Stimulated activated CD8-positive, alpha-beta memory T cell treated with anti-CD3 and anti-CD28 coated beads, Interleukin-7, amount 100 ng/mL, for 48 hours (primary cell): Measurements from ENCODE around the gene RRP7A.
"Not testable (repeated sequence)": the region's sequence is repeated elsewhere in the genome, so short reads cannot be mapped to it uniquely, and the experiment has no call there.

ENCODE experiments used
- DNase-seq, 2 donors: peaks; one replicate each; pipeline ENCODE4 v3.0.0-alpha.2; 2020; ENCODE audit warnings: low read depth in 1 of 2; ENCODE audit errors: extremely low read depth in 1 of 2

The RRP7A gene, protein sequence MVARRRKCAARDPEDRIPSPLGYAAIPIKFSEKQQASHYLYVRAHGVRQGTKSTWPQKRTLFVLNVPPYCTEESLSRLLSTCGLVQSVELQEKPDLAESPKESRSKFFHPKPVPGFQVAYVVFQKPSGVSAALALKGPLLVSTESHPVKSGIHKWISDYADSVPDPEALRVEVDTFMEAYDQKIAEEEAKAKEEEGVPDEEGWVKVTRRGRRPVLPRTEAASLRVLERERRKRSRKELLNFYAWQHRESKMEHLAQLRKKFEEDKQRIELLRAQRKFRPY

GRCh38 chr22:42519525-42520401 lies at the start of gene RRP7A:
Gene RRP7A, minus strand, starts transcription at chr22:42519796. Its CDS starts 10 bp downstream, at chr22:42519786.
- DNase-seq: peak; percentile 65 to 74

DNA sequence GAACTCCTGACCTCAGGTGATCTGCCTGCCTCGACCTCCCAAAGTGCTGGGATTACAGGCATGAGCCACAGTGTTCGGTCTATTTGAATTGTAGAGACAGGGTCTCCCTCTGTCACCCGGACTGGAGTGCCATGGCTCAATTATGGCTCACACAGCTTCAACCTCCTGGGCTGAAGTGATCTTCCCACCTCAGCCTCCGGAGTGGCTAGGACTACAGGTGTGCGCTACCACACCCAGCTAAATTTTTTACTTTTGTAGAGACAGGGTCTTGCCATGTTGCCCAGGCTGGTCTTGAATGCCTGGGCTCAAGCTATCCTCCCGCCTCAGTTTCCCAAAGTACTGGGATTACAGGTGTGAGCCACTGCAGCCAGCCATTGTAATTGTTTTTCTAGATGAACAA lies 48.4 kb upstream of the RRP7A start:
- DNase-seq: not testable (repeated sequence)

- DNase-seq: no peak
Measured at GRCh38 chr22:42565956-42566355, 46.4 kb upstream of the RRP7A start.

- DNase-seq: no peak
Measured at GRCh38 chr22:42564699-42565098, 45.1 kb upstream of the RRP7A start.

DNA sequence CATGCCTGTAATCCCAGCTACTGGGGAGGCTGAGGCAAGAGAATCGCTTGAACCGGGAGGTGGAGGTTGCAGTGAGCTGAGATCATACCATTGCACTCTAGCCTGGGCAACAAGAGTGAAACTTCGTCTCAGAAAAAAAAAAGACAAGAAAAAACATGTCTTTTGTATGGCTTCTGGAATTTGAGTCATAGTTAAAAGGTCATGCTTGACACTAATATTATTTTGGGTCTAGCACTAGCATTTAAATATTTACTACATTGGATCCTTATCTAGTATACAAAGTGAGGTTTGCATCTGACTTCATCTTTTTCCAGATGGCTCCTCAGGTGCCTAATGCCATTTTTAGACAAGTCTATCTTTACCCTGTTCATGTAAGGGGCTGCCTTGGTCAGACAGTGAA lies 44.3 kb upstream of the RRP7A start:
- not testable (repeated sequence) for DNase-seq

DNA sequence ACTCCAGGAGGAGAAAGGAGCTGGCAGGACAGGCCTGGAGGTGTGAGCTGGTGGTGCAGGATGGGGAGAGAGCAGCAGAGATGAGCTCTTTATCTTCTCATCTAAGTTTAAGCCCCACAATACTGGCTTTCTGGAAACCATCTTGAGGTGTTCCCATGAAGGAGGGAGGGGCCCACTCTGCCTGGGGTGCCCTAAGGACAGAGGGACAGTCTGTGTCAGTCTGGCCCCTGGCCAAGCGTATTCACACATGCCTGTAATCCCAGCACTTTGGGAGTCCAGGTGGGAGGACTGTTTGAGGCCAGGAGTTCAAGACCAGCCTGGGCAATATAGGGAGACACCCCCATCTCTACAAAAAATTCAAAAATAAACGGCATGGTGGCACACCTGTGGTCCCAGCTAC lies 43.1 kb upstream of the RRP7A start:
- DNase-seq: no peak

- no peak for DNase-seq
Measured at GRCh38 chr22:42562279-42562678, 42.7 kb upstream of the RRP7A start.

- no peak for DNase-seq
Measured at GRCh38 chr22:42561856-42562255, 42.3 kb upstream of the RRP7A start.

GRCh38 chr22:42560781-42561180 lies 41.2 kb upstream of the RRP7A start:
- no peak for DNase-seq

- no peak for DNase-seq
Measured at GRCh38 chr22:42560381-42560780, 40.8 kb upstream of the RRP7A start.

DNA sequence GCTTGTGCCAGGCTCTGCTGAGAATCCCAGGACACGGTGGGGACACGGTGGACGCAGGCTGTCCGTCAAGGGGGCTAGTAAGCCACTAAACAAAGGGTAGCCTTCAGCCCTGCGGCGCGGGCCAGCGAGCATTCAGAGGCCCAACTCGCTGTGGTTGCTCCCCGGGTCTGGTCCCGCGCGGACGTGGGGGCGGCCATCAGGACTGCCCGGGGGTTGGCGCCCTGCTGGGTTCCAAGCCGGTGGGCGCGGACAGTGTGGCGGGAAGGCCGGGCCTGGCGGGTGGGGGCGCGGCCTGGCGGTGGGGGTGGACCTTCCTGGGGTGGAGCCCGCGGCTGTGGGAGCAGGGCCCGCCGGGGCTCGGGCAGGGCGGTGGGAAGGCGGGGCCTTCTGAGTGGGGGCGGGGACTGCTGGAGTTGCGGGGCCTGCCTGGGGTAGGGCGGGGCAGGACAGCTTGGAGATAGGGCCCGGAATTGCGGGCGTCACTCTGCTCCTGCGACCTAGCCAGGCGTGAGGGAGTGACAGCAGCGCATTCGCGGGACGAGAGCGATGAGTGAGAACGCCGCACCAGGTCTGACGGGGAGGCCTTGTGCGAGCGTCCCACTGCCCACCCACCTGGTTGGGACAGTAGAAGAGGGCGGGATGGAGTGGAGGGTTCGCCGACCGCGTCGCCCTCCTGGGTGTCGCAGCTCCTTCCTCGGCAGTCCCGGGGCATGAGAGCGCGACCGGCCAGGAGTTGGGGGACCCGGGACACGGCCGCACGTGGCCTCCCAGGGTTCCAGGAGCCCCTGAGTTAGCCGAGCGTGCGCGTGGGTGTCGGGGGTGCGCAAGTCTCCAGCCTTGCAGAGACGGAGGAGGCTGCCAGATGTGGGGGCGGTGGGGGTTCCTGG lies 34.1 kb upstream of the RRP7A start, which contains the start of gene SERHL2:
SERHL2 (plus strand) TSS at position 482 of the 887 bp plus-strand sequence; CDS start at position 547, 65 bp downstream.
- peak; percentile 65 to 73 for DNase-seq

- not testable (repeated sequence) for DNase-seq
Measured at GRCh38 chr22:42552294-42552647, 32.7 kb upstream of the RRP7A start.

DNA sequence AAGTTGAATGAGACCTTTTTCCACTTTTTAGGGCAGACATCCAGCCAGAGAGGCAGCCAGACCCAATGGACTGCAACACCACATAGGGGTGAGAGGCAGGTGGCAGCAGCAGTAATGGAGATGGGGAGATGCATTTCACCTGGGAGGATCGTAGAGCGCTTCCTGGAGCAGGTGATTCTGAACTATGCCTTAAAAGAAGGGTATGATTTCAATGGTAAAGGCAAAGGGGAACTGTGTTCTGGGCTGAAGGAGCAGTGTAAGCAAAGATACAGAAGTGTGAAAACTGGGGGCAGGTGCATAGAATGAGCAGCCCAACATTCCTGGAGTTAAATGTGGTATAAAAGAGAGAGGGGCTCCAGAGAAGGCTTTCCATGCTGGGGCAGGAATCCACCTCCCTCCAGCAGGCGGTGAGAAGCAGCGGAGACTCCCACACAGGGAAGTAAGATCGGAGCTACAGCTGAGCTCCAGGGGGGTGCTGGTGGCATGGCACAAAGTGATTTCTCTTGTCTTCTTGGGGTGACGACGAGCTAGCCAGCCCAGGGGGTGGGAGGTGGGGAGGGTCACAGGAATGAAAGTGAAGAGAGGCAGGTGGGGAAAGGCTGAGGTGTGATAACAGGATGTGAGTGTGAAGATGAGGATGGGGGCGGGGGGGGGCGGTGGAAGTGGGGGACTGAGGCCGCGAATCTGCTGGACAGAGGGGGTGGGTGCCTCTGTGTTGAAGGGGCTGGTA lies 29.9 kb upstream of the RRP7A start:
- no peak for DNase-seq

DNA sequence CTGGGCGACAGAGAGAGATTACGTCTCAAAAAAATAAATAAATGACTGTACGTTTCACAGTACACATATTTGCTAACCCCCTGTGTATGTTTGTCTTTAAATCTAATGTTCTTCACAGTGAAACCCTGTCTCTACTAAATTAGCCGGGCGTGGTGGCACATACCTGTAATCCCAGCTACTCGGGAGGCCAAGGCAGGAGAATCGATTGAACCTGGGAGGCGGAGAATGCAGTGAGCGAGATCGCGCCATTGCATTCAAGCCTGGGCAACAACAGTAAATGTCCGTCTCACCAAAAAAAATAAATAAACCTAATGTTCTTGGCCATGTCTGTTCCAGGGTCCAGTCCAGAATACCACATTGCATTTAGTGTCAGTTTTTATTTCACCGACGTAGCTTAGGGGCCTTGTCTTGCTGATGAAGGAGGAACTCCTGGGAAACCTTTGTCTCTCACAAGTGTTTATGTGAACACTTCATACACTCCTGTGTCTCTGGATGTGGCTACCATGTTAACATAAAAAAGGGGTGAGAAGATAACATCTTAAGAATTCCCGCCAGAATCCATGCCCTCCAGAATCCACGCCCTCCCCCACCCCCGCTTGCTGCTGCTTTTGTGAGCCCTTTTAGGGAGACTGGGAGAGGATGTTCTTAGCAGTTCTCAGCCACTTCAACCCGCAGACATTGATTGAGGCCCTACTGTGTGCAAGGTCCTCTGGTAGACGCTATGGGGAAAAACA lies 29.2 kb upstream of the RRP7A start:
- no peak for DNase-seq

GRCh38 chr22:42548126-42548525 lies 28.5 kb upstream of the RRP7A start:
- DNase-seq: not testable (repeated sequence)

GRCh38 chr22:42547562-42547961 lies 28.0 kb upstream of the RRP7A start:
- no peak for DNase-seq

- no peak for DNase-seq
Measured at GRCh38 chr22:42544686-42545085, 25.1 kb upstream of the RRP7A start.

- DNase-seq: not testable (repeated sequence)
Measured at GRCh38 chr22:42539236-42539771, 19.7 kb upstream of the RRP7A start.

DNA sequence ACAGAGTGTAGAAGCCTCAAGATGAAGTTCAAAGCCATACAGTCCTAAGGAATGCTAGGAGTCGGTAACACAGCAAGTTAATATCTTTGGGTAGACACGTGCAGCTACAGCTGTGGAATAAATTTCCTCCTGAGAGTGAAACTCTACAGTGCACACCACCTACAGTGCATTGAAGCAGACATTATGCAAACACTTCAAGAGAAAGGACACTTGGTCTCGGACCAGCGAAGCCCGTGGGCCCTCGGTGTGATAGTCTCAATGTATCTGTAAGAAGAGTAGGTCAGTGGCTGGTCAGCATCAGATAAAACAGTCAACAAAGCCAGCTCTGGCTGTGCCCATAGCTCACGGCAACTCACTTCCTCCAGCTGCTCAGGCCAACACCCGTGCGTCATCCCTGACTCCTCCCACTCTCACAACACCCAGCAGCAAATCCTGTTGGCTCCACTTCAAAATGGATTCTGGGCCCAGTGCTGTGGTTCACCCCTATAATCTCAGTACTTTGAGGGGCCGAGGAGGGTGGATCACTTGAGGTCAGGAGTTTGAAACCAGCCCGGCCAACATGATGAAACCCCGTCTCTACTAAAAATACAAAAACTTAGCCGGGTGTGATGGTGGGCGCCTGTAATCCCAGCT lies 17.7 kb upstream of the RRP7A start:
- DNase-seq: not testable (repeated sequence)
